Activated CD4-positive, alpha-beta T cell treated with anti-CD3 and anti-CD28 coated beads, Interleukin-2, amount 50 U/mL, for 1 hour (primary cell): ENCODE measurements around the gene SHTN1.

ENCODE experiments used
- DNase-seq: peaks from one replicate; pipeline ENCODE4 v3.0.0-alpha.2; 2020

The SHTN1 gene

DNA sequence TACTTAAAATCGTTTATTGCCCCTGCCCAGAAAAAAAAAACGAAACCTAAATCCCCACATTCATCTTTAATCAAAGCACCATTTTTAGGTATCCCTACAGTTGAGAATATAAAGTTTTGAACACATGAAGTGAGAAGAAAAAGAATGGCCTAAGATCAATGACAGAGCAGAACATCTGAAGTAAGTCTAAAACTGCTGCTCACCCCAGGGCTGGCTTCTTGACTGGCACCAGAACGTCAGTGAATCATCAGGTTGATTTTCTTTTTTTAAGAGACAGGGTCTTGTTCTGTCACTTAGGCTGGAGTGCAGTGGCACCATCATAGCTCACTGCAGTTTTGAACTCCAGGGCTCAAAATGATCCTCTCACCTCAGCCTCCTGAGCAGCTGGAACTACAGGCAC is 24.9 kb downstream of the SHTN1 start:
- no peak for DNase-seq

DNA sequence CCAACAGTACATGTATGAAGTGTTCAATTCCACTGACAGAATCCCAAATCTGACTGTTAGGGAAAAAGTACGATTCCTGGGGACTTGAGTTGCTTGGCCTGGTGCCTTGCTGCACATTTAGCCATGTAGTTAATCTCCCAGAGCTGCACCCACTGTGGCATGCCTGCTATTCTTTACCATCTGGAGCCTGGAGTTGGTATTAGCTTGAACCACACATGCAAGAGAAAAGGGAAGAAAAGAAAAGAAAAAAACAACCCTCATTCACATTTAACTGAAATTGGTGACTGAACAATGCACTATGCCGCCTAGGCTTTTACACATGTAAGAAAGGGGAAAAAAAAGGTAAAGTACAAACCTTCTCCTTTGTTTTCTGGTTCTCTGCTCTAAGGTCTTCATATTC is 26.1 kb downstream of the SHTN1 start:
- DNase-seq = no peak

DNA sequence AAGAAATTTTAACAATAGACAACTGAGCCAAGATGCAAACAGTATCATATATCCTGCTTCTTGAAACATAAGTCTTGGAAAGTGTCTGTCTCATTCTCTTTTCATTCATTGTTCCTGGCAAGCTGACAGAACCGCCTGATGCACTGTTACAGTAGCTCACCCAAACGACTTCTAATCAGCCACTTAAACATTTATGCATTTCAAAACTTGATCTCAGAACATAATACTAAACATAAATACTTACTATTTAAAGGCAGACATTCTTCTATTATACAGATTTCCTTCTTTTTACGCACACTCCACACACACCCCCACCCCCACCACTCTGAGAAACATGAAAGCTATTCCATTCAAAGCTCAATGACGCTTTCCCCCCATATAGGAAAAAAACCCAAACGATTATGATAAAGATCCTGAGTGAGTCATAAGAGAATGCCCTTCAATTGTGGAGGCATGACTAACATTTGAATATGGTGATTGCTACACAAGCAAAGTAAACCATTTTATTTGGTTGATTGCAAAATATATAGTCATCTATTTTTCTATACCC is 30.5 kb downstream of the SHTN1 start:
- DNase-seq = no peak

DNA sequence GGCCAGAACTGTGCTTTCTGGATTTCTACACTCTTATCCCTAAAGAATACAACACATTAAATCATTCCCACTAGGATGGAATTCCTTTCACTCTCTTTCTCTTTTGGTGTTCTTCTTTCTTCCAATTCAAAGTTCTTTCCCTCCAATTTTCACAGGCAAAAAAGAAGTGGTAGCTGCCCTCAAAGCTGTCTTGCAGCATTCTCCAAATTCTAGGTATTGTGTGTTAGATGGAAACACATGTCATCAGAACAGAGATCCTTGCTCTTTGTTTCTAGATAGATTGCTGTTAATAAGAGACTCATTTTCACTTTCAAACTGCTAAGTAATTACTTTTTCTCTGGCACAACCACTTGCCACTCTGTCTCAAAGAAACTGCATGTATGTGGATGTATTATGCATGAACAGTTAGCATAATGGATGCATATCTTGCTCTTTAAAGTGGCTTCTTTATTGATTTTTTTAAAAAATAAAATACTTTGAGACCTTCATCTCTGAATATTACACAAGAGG is 31.0 kb downstream of the SHTN1 start:
- DNase-seq = no peak

DNA sequence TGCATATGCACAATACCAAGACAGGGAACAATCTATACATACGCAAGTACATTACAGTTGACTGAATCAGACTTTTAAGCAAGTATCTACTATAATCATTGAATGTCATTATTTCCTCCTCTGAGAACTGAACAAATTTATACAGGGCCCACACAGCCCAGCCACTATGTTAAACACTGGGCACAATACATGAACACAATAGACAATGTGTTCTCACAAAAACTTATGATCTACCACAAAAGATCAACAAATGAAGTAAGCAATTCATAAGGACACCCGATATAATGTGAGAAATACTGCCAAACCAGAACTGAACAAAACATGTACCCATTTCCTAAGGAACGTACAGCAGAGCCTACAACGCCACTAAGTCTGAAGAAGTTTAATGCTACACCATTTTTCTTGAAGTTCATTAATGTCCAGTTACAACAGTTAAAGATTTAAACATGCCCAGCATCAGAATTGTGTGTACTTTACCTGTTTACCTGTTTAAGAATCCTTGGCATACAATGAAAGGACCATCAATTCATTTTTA is 31.5 kb downstream of the SHTN1 start:
- no peak for DNase-seq

DNA sequence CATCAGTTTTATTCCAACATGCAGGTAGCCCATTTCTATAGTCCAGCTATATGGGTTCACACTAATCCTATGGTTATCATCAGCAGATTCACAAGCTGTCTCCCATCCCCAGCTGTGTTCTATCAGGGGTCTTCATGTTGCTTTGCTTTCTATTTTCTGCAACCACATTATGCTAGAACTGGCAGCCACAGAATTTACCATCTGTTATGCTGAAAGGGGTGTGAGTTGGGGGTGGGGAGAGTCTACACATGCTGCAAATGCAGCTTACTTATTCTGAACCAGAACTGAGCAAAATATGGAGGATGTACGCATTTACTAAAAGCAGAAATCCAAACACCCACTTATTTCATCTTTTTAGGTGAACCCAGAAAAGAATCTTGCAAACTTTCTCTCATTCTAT is 32.9 kb downstream of the SHTN1 start:
- no peak for DNase-seq

DNA sequence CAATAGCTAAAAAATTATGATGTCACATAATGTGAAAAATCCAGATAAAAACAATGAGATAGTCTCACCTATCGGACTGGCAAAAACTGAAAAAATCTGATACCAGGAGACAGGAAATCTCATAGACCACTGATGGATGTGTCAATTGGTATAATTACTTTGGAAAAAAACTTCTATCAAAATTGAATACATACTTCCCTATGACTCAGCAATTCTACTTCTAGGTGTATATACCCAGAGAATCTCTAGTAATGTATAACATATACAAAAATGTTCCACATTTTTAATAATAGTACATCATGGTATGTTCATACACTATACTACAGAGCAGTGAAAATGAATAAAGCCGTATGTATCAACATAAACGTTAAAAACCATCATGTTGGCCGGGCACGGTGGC is 34.9 kb downstream of the SHTN1 start:
- DNase-seq = no peak

DNA sequence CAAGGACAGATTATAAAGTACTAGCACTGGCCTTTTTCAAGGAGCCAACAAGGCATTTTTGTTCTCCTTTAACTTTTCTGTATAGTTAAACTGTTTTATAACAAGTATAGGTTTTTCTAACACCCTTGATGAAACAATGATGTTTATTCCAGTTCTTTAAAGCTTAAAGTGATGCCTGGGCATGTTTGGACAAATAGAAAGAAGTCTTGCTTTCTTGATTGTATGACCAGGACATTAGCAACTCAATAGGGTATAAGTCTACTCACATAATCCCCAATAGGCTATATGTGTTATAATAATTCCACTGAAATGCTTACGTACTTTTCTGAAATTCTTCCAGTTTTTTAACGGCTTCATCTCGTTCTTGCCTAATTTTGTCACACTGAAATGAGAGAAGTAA is 36.7 kb downstream of the SHTN1 start:
- no peak for DNase-seq

DNA sequence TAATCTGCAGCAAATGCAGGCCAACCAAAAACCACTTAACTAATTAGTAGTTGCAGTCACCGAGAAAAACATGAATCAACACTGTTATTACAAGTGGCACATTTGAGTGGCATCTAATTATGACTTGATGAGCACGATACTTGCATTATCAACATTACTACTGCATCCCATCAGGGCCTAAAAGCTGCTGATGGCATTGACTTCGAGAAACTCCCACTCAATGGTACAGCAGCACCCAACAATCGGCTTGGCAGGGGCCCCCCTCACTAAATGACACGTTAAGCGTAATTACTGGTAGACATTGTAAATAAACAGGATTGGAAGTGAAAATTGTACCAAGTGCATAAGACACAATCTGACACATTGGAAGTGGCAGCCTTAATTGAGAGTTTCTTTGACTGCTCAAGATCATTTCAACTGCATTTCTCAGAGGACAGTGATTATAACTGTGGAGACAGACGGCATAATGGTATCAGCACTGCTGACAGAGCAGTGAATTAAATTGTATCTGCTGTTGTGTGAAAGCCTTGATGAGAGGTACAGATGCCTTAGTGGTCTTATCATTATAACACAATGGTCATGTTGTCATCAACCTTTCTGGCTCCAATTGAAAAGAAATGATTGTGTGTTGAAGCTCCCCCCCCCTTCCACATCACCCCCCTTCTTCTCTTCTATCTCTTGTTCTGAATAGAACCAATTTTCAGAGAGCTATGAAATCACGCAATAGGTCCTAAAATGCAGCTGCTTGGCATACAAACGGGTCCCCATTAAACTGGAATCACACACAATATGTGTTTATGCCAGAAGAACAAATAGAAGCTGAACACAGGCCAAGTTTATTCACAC is 43.4 kb downstream of the SHTN1 start:
- no peak for DNase-seq

DNA sequence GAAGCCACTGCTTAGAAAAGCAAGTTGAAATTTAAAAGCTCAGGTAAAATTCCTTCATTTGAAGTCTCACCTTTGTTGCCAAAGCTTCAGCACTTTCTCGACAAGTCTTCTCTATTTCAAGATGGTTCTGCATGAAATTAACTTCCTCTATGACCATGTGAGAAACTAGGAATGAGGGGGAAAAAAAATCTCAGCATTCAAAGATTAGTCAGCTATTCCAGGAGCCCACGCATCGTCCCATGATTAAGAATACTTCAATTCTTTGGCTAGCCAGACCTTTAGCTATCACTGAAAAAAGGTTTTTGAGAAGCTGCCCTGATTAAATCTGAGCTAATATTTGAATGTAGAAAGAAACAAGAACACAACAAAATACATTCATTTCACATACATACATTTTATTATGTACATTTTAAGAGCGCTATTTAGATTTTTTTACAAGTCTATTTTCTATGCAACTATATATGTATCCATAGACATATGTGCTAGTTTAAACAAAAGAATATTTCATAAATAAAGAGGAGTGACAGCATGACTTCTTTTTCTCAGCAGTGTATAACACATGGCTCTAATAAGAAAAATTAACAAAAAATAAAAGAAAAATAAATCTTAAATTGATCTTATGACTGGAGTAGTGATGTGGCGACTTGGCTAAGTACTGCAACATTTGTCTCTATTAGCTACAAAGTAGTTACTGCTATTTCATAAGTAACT is 44.8 kb downstream of the SHTN1 start:
- no peak for DNase-seq

DNA sequence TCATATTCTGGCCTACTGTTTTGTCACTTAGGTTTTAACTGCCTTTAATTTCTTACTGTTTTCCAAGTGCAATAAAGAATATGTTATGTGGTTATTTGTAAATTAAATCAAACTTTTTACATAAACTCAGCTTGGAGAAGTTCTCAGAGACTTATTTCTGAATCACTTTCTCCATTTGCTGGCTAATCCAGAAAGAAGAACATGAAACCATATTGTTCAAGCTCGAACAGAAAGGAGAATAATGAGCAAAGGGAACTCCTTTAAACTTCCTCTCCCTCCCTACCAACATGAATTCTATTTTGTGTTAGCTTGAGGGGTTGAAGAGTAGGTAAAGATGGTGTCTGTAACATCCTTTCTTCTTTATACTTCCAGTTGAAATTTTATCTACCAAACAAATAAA is 52.3 kb downstream of the SHTN1 start:
- no peak for DNase-seq

DNA sequence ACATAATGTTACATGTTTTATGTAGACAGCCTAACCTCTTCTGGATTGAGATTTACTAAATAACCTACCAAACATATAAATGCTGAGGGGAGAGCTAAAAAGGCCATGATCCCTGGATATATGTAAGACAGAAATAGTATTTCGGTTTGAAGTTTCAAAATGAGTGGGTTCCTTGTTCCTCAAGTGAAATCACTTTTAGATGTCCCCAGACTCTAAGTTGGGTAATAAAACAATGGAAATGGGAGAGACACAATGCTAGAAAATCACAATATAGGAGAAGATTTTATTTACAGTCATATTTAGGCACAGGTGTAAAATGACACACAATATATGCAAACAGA is 56.5 kb downstream of the SHTN1 start:
- DNase-seq = no peak

DNA sequence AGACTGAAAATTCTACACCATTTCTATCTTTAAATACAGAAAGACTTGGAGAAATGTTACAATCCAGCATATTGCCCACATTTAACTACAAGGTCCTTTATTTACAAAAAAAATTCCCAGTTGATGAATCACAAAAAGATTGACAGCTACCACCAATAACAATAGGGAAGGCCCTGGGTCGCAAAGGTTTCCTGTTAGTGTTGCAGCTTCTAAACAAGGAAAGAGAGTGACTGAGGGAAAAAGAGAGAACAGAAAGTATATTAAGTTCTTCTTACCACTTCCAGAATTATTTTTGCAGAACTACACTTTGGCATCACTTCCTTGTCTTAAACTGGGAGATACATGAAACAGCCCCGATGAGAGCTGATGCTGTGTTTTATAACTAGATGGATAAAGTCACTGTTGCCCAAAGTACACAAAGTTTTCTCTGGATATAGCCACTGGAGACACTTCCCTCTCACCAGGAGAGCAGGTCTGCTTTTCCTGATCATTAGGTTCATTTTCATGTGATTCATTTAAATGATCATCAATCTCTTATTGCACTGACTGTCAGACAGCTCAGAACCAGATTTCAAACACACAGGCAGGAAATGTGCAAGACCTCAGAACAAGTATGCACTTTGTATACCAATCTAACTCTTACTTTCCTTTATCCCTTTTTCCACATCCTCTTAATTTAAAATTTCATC is 57.0 kb downstream of the SHTN1 start:
- no peak for DNase-seq

DNA sequence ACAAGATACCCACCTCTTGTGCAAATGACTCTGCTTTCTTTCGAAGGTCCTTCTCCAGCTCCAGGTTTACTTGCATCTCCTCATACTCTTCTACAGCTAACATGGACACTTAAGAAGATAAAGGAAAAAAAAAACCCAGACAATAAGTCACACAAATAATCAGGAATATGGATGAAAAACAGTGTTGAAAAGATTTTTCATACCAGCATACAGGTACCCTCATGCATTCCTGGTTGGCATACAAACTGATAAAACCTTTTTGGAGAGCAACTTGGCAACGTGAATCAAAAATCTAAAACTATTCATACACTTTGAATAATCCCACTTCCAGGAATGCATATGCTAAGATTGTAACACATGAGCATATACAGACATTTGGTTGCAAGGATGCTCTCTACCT is 60.1 kb downstream of the SHTN1 start:
- DNase-seq = no peak

DNA sequence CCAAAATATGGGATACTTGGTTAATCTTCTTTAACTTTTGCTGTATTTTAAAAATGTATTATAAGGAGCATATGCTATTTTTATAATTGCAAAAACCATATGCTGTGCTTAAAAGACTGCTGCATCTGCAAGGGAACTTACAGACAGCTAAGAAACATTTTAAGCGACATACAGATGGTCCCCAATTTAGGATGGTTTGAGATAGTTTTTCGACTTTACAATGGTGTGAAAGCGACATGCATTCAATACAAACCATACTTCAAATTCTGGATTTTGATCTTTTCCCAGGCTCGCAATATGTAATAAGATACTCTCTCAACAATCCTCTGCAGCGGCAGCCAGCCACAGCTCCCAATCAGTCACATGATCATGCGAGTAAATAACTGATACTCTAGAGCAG is 73.2 kb downstream of the SHTN1 start:
- no peak for DNase-seq

DNA sequence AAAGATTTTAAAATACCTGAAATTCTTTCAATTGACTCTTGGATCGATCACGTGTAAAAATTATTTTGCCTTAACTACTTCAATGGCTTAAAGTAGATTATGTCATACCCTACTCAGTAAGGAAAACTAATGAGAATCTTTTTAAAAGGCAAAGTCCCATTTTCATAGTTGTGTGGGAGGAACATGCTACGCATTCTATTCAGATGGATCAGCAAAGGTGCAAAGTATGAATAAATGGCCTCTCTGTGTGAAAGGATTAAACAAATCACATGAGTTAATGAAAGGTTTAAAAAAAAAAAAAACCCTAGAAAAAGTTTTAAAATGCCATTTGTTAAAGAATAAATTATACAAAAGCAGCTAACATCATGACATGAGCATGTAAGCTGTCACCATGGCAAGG is 78.6 kb downstream of the SHTN1 start:
- DNase-seq = no peak

DNA sequence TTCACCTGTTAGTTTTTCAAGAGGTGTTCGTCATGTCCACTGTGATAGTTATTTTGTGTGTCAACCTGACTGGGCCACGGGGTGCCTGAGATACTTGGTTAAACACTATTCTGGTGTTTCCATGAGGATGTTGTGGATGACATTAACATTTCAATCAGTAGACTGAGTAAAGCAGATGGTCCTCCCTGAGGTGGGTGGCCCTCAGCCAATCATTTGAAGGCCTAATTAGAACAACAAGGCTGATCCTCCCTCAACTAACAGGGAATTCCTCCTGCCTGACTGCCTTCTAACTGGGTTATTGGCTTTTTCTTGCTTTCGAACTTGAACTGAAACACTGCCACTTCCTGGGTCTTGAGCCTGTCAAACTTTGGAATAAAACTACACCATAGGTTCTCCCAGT is 79.9 kb downstream of the SHTN1 start:
- DNase-seq = no peak

DNA sequence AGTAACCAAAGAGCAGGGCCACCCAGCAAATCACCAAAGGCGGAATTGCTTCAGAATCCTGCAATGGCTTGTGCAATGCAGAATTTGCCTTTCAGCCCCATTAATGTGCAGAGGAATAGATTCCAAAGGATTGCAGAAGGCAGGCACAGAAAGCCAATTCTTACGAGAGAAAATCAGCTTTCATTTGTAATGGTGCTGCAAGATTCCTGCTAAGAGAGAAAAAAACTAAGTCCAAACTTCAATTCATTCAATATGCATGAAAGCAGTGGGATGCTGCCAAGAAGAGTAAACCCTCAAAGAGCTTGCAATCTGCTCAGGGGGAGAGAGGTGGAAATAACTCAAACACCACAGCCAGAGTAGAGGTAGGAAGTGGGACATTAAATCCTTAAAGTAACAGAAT is 85.3 kb downstream of the SHTN1 start:
- no peak for DNase-seq

DNA sequence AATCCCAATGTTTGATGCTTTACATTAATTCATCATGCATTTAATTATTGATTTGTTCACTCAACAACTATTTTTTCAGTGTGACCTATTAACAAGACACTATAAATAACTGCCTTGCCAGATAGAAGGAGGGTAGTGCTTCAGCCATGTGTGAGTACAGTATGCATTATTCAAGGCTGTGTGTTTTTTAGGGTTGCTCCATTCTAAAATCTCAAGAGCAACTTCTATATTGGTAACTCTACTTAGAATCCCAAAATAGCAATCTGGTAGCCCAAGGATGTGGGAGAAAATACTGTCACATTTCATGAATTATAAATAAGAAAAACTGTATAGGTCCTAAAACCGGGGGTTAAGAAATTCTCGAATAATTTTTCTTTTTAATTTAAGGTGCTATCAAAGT is 85.8 kb downstream of the SHTN1 start:
- DNase-seq = no peak

DNA sequence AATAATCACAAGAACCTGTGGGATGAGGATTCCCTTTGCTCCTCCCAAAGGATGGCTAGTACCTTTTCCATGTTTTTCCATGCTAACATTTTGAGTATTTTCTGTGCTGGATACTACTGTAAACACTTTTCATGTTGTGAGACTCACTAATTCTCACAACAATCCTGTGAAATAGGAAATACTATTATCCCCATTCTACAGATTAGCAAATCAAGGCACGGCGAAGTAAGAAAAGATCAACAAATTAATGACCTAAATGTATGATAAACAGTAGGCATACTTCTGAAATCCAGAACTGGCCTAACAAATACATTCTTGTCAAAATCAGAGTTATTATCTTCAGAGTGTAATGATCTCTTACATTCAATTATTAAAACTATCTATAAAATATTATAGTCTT is 86.4 kb downstream of the SHTN1 start:
- DNase-seq = no peak

DNA sequence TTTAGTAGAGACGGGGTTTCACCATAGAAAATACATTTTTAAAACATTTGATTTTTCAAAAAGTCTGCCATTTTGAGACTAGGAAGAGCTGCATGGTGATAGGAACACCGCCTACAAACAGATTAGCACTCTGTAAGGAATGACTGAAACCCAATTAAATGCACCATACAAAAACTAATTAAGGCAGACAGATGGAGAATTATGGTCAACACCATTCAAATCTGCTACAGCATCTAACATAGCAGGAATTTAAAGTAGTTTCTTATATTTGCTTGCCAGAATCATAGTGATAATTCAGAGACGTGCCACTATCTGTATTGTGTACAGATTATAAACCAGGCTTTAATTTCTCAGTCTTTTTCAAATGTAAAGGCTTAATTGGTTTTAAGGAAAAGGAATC is 87.5 kb downstream of the SHTN1 start:
- no peak for DNase-seq

DNA sequence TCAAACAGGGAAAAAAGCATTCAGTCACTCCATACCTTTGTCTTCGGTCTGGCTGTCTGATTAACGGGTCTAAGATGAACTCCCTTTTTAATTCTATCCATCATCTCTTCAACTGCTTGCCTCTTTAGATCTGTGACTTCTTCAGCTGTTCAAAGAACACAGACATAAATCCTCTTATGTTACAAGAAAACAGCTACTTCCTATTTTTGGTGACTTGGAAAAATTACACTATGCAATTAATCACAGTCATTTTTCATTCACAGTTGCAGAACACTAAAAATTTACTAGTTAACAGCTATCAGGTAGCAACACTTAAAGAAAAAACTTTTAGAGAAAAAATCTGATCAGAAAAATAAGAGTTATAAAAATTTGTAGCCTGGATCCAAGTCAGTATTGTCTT is 89.6 kb downstream of the SHTN1 start:
- DNase-seq = no peak

DNA sequence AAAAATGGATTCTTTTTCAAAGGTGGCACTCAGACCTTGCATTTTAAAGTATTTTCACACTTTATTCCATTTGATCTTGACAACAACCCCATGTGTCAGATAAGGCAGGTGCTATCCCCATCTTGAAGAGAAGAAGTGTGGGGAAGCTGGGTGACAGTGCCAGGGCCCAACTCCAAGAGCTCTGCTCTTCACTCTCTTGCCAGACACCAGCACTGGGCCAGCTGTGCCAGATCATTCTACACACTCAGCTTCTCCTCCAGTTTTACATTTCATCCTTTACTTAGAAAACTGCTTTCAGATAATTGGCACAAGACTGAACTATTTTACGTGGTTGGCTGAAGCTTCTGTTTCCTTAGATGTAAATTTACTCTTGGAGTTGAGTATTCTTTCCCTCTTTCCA is 91.3 kb downstream of the SHTN1 start:
- no peak for DNase-seq
